GM21786 (cell line): ENCODE results near the gene ISL1.

ENCODE experiments used
- ATAC-seq: cut with Tn5 transposase; IDR thresholded peaks from one replicate; pipeline ENCODE4 v1.9.1; 2021; ENCODE audit not compliant: unreplicated experiment

Gene ISL1

GRCh38 chr5:51439232-51439631, 56.0 kb downstream of the ISL1 start:
- no peak for ATAC-seq
